NCI-H1105 treated with DMSO at 0.1 percent for 48 hours (cell line): Measurements from ENCODE around the gene CLSTN2.

Experiments used
- DNase-seq: peaks from one replicate; lab custom pipeline; 2025; lab: John Stamatoyannopoulos, UW

CLSTN2 gene

GRCh38 chr3:140187028-140187427 is 252.0 kb downstream of the CLSTN2 start:
- DNase-seq = no peak

GRCh38 chr3:140187656-140188221 is 252.8 kb downstream of the CLSTN2 start:
- peak; percentile 25 for DNase-seq

GRCh38 chr3:140188285-140188684 is 253.3 kb downstream of the CLSTN2 start:
- peak; percentile 64 for DNase-seq

- no peak for DNase-seq
Measured at GRCh38 chr3:140189267-140189666, 254.3 kb downstream of the CLSTN2 start.

GRCh38 chr3:140189976-140190375 is 255.0 kb downstream of the CLSTN2 start:
- DNase-seq = no peak

DNA sequence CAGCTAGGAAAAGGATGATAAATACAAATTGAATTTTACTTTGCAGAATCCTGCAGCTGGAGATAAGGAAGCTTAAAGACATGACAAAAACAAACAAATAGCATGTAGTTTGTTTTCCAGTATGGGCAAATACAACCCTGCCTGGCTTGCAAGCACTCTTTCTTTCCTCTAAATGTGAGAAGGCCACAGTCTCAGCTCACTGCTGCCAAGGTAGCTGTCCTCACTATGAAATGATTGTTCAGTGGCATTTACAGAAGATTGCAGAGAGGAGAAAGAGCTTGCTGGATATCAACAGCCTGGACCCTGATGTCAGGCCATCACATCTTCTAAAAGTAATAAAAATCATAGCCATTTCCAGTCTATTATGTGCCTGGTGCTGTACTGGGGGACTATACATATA is 262.0 kb downstream of the CLSTN2 start:
- DNase-seq = no peak

- DNase-seq = no peak
Measured at GRCh38 chr3:140198242-140198641, 263.3 kb downstream of the CLSTN2 start.

DNA sequence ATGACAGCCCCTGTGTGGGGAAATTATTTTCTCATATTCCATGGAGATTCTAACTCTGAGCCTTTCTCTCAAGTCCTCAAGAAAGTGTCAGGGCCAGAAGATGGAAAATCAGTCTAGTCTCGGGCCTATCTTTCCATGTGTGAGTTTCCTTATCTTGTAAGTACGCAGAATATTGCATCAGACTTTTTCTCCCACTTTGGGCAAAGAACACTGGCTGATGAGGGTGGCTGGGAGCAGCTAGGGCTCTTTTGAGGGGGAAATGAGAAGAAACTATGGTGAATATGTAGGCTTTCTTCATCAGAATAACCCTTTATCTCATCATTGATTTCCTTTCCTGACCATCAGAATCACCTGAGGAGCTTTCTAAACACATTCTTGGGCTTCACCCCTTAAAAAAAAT is 264.0 kb downstream of the CLSTN2 start:
- DNase-seq = no peak

DNA sequence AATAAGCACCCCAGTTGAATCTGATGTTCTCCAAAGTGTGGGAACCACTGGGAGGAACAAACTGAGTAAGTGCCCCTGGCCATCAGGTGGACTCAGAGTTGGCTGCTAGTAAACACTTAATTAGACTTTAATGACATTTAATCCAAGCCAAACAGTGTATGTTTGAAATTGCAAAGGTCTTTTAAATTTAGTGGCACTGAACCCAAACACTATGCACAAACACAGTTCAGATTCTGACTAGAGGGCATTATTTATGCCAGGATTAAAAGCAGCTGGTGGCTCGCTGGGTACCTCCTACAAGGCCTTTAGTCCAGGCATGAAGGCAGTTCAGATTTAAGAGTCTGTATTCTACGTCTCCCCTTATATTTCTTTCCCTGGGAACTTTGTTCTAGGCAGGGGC is 264.8 kb downstream of the CLSTN2 start:
- DNase-seq = peak; percentile 39

DNA sequence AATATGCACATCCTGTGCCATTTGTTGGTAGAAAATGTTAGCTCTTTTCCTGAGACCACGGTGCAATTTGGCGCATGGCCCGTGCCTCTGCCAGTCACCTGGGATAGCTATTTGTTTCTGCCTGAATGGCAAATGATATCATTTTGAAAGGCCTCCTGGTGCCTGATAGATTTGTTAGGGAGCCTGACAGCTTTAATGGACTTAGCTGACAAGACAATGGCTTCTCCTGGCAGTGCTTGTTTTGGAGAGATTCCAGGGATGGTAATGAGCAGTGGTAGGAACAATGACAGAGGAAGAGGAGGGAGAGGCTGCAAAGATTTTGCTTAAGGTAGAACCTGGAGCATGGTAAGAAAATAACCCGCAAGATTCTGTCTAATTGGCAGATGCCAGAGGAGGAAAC is 268.5 kb downstream of the CLSTN2 start:
- DNase-seq = peak; percentile 99

DNA sequence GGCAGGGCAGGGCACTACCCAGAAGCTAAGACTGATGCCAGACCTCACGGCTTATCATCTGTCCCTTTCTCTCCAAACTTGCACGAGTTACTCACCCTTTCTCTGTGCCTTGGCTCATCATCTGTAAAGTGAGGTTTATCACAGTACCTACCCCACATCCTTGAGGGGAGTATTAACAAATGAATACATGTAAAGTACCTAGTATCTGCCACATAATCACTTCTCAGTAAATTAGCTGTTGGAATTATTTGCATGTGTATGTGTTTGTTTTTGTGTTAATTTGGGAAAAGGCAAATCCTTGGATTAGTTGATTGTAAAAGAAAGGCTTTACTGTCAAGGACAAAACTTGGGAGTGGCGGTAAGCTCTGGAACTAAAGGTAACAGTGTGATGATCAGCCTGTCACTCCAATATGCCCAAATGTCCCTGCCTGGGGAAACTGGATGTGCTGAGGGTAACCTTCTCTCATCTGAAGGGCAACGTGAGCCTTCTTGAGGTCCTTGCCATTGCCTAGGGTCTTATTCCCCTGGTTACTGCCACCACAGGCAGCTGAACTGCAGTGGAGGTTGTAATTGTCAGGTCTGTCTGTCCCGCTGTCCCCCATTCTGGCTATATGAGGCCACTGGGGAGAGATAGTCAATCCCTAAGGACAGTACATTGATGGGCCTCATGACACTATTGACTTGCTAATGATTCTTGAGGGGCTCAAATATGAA is 269.4 kb downstream of the CLSTN2 start:
- no peak for DNase-seq

- no peak for DNase-seq
Measured at GRCh38 chr3:140205598-140205997, 270.6 kb downstream of the CLSTN2 start.

GRCh38 chr3:140206196-140207040 is 271.4 kb downstream of the CLSTN2 start:
- peak; percentile 78 for DNase-seq

GRCh38 chr3:140207541-140207940 is 272.6 kb downstream of the CLSTN2 start:
- DNase-seq = peak; percentile 76

GRCh38 chr3:140216249-140216648 is 281.3 kb downstream of the CLSTN2 start:
- DNase-seq = peak; percentile 20

GRCh38 chr3:140219291-140219690 is 284.3 kb downstream of the CLSTN2 start:
- DNase-seq = no peak

DNA sequence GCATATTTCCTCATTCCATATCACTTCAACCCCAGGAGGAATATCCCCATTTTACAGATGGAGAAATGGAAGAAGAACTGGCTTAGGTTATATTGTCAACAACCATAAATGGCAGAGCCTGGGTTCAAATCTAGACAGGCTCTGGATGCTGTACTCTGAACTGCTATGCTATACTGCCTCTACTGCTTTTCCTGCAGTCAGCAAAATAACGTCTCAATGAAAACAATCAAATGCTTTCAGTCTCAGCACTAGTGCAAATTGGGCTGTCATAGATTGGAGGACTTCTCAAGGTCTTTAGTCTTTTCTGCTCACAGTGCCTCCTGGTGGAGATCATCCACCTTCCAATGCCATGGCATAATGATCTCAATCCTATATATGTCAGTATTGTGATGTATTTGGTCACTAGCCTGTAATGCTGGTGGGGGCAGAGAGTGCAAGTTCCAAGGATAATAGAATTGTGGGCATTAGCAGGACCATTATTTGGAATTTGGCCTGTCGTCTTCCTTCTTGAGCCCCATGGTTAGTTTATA is 285.0 kb downstream of the CLSTN2 start:
- DNase-seq = no peak

DNA sequence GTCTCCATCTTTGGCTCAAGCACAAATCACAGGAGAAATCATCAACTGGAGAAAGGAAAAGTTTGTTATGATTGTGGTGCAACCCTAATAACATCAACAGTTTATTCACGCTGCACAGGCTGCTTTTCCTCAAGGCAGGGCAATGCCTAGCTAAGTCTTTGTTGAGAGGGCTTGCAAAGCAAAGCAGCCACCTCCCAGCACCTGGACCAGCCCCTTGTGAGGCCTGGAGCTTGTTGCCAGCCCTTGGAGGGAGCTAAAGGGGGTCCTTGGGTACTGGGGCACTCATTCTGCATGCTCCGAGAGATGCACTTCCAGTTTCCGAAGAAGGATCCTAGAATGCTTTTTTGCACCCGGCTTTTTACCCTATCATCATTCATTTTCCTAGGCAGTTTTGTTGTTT is 288.2 kb downstream of the CLSTN2 start:
- no peak for DNase-seq

- no peak for DNase-seq
Measured at GRCh38 chr3:140223631-140224030, 288.6 kb downstream of the CLSTN2 start.

DNA sequence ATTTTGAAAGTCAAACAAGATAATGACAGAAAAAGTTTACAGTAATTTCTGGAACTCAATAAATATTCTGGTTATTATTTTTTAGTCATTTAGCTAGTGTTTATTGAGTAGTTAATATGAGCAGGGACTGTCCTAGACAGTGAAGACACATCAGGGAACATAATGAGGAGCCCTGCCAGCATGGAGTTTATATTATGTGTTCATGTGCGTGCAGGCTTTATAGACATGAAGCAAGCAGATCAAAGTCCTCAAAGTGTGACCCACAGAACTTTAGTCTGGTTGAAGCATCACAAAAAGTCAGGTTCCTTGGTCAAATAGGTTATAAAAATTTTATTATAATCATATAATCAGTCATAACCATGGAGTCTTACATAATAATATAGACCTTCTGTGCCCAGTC is 289.3 kb downstream of the CLSTN2 start:
- DNase-seq = no peak

- no peak for DNase-seq
Measured at GRCh38 chr3:140225996-140226395, 291.0 kb downstream of the CLSTN2 start.

GRCh38 chr3:140233702-140234101 is 298.7 kb downstream of the CLSTN2 start:
- no peak for DNase-seq

- DNase-seq = no peak
Measured at GRCh38 chr3:140234256-140234655, 299.3 kb downstream of the CLSTN2 start.
